ELR (cell line): ENCODE data around the gene CACNB1.

Experiments
- DNase-seq: peaks from one replicate; pipeline ENCODE4 v3.0.0-alpha.2; 2015; ENCODE audit warnings: low read depth

The CACNB1 gene

GRCh38 chr17:39123627-39124026 lies 73.8 kb downstream of the CACNB1 start:
- no peak for DNase-seq
